GM19043 (cell line): ENCODE results near the gene CD27.

Experiments
- ATAC-seq: cut with Tn5 transposase; IDR thresholded peaks from one replicate; pipeline ENCODE4 v1.9.1; 2021; ENCODE audit warnings: low read depth; ENCODE audit not compliant: unreplicated experiment

Gene CD27

GRCh38 chr12:6434205-6435140 is 10.3 kb upstream of the CD27 start:
- no peak for ATAC-seq

- ATAC-seq, result no peak
Measured at GRCh38 chr12:6435961-6436715, 8.6 kb upstream of the CD27 start.

- ATAC-seq, result no peak
Measured at GRCh38 chr12:6437586-6437985, 7.2 kb upstream of the CD27 start.

DNA sequence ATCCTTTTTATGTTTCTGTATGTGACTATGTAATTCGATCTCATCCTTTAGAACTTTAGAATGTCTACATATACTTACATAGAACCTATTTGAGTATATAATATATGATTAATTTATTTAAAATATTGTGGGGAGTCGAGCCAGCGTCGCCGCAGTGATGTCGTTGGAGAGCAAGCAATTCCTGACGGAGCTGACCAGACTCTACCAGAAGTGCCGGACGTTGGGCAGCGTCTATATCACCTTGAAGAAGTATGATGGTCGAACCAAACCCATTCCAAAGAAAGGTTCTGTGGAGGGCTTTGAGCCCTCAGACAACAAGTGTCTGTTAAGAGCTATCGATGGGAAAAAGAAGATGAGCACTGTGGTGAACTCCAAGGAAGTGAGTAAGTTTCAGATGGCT is 6.4 kb upstream of the CD27 start:
- no peak for ATAC-seq

DNA sequence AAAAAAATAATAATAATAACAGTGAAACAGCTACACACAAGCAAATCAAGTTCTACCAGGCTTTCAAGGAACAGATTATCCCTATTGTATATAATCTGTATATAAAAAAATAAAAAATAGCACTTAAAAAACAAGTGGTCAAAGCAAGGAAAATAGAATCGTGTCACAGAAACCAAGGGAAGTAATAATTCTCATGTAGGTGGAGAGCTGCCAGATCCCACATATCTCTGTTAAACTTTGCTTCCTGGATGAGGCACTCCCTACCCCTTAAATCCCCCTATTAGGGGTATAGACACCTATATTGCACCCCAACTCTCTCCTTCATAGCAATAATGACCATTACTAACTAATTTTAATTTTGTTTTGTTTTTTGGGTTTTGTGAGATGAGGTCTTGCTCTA is 4.4 kb upstream of the CD27 start:
- no peak for ATAC-seq

DNA sequence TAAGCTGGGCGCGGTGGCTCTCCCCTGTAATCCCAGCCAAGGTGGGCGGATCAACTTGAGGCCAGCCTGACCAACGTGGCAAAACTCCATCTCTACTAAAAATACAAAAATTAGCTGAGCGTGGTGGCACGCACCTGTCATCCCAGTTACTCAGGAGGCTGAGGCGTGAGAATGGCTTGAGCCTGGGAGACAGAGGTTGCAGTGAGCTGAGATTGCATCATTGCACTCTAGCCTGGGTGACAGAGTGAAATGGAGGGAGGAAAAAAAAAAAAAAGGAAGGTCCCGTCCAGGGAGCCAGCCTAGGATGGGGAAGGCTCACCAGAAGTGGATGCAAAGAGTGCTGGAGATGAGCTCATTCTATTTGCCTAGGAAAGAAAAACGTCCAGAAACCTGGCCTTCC is 1.9 kb upstream of the CD27 start:
- no peak for ATAC-seq

DNA sequence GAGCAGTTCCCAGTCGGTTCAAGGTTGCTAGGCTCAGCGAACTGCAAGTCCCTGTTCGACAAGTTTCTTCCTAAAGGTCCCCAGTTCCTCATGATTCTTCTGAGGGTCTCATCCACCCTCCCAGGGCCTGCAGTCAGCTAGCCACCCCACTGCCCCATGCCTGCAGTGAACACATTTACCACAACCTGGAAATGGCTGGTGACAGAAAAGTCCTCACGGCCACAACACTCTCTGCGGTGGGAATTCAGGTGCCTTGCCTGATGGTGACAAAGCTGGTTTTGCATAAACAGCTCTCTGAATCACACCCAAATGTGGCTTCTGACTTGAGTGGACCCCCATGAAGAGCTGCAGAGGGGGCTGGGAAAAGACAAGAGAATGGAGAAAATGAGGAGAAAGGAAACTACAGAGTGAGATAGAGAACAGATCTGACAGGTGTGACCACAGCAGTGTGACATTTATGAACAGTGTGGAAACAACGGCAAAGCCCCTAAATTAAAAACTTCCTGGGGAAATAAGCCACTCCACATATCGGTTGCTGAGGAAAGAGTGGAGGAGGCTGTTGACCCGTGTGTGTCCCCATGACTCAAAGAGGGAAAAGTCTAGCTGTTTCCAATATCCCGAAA is 1.3 kb upstream of the CD27 start:
- no peak for ATAC-seq

DNA sequence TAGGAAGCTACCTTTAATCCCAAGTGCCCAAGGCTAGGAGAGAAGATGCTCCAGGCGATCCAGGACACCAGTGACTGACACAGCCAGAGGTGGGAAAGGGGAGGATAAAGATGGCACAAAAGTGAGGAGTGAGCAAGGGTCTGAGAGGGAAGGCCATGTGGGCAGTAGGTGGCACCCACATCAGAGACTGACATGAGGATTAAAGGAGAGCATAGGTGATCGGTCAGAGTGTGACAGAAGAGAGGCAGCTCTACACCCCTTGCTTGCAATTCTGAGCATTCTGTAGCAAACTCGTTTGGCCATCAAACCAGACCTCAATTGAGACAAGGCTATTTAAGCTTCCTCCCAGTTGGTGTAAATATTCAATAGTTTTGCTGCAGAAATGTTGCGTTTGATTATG is 724 bp upstream of the CD27 start:
- no peak for ATAC-seq

- no peak for ATAC-seq
Measured at GRCh38 chr12:6450091-6450868, 5.5 kb downstream of the CD27 start.

GRCh38 chr12:6450869-6451347 is 6.2 kb downstream of the CD27 start:
- no peak for ATAC-seq

DNA sequence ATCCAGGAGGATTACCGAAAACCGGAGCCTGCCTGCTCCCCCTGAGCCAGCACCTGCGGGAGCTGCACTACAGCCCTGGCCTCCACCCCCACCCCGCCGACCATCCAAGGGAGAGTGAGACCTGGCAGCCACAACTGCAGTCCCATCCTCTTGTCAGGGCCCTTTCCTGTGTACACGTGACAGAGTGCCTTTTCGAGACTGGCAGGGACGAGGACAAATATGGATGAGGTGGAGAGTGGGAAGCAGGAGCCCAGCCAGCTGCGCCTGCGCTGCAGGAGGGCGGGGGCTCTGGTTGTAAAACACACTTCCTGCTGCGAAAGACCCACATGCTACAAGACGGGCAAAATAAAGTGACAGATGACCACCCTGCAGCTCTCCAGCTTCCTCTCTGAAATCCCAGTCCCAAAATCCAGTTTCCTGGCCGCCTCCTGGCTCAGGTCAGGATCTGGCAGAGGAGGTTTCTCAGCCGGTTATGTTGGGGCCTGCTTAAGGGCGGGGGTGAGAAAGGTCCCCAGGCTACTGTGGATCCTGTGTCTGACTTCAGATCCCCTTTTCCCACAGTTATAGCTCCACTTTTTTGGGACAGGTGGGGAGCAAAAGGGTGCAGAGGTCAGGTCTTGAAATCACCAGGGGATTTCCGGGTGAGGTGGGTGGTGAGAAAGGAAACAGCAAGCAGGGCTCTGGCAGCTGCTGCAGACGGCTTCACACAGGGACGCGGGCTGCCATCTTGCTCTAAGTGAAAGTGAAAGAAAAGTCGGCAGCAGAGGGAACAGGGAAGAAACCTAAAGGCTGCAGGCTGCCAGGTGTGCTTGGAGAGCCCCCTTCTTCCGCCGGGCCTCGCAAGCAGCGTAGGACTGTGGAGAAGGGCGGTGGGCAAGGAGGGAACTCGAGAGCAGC is 6.8 kb downstream of the CD27 start, which contains the start of gene TAPBPL:
TAPBPL (plus strand) TSS at position 695 of the 897 bp plus-strand sequence. CDS start 207 bp downstream, outside the sequence.
- ATAC-seq, result peak; percentile 79

GRCh38 chr12:6452245-6452943 is 7.6 kb downstream of the CD27 start:
- no peak for ATAC-seq

- ATAC-seq, result no peak
Measured at GRCh38 chr12:6452944-6453630, 8.3 kb downstream of the CD27 start.

DNA sequence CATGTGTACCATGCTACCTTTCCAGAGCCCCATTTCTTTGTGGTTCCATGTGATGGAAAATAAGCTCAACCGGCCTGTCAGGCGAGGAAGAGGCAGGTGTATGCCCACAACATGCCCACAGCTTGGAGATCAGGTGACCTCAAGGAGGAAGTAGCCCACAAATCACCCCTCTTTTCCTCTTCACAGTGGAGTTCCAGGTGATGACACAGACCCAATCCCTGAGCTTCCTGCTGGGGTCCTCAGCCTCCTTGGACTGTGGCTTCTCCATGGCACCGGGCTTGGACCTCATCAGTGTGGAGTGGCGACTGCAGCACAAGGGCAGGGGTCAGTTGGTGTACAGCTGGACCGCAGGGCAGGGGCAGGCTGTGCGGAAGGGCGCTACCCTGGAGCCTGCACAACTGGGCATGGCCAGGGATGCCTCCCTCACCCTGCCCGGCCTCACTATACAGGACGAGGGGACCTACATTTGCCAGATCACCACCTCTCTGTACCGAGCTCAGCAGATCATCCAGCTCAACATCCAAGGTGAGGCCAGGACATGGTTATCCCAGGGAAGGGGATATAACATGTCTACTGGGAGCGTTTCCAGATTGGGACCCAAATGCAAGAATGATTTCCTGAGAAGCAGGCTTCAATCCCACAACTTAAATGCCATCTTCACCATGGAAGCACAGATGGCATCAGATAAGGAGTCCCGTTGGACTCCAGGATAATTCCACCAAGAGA is 12.6 kb downstream of the CD27 start:
- no peak for ATAC-seq

DNA sequence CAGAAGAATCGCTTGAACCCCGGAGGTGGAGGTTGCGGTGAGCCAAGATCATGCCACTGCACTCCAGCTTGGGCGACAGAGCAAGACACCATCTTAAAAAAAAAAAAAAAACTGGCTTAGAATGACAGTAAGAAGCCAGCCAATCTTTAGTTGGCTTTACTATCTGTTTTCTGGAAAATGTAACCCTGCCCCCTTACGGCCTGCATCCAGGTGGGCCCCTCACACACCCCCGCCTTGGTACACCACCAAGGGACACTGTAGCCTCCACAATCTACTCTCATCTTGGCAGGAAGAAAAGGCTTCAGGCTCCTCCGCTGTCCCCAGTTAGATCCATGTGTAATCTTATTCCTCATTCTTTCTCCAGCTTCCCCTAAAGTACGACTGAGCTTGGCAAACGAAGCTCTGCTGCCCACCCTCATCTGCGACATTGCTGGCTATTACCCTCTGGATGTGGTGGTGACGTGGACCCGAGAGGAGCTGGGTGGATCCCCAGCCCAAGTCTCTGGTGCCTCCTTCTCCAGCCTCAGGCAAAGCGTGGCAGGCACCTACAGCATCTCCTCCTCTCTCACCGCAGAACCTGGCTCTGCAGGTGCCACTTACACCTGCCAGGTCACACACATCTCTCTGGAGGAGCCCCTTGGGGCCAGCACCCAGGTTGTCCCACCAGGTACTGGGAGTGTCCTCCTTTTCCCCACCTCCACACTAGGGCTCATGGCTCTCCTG is 13.7 kb downstream of the CD27 start:
- ATAC-seq, result no peak

DNA sequence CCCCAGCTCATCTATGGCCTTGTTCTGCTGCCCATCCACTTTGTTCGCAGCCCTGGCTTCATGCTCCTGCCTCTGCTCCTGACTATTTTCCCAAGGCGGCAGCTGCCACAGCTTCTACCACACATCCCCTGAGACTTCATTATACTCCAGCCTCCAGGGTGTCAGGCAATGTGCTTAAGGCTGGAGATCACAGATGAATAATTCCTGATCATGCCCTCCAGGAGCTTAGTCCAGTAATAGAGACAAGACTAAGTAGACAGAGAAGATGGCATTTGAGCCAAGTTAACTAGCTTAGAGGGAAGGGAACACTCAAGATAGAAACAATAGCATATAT is 14.2 kb downstream of the CD27 start:
- no peak for ATAC-seq
